ENCODE measurements around the gene CBR3. TPM values are rescaled to one million over a fixed set of nuclear protein-coding genes. Genes with fewer than 3 reads are reported as not detected.

CBR3 gene
- 12.3 to 16.7 TPM (median 14.1 TPM) in 5 replicates for total RNA-seq (2022; extraction: Qiagen RNA extraction; ENCODE audit: low read depth)

GRCh38 chr21:36134803-36135390 is at the start of gene CBR3:
Gene CBR3, plus strand, starts transcription at chr21:36135079. Its CDS starts 114 bp downstream, at chr21:36135193.

GRCh38 chr21:36156815-36157670 is 22.2 kb downstream of the CBR3 start, which contains the start of gene DOP1B:
Gene DOP1B, plus strand, starts transcription at chr21:36156824. Its CDS starts 7,910 bp downstream, at chr21:36164734.

Other genes starting within 250 kb of the CBR3 start
- gene SETD4, start 74.6 kb upstream of the CBR3 start, total RNA-seq (2022; extraction: Qiagen RNA extraction; ENCODE audit: low read depth) = 9.8 to 12.3 TPM (median 11.4 TPM) in 5 replicates
- 147 to 185 TPM (median 174 TPM) in 5 replicates for gene CBR1, start 65.1 kb upstream of the CBR3 start, total RNA-seq (2022; extraction: Qiagen RNA extraction; ENCODE audit: low read depth)
- gene DOP1B, start 21.7 kb downstream of the CBR3 start, total RNA-seq (2022; extraction: Qiagen RNA extraction; ENCODE audit: low read depth) = 3.5 to 5.9 TPM (median 5.3 TPM) in 5 replicates
- gene MORC3, start 185.1 kb downstream of the CBR3 start, total RNA-seq (2022; extraction: Qiagen RNA extraction; ENCODE audit: low read depth) = 6.8 to 9.6 TPM (median 8.5 TPM) in 5 replicates